ENCODE measurements around the gene CPT2.

The CPT2 gene

GRCh38 chr1:53258216-53258615 lies 61.6 kb downstream of the CPT2 start:
- Histone ChIP-seq H3K9ac (ENCODE audit: low read length) (no peak overlapping the region), H3K4me3 (ENCODE audit: low read length) (no peak overlapping the region), H3K27me3 (ENCODE audit: control insufficient read depth, insufficient read depth, low read length) (no peaks in the 10 kb centered on the region), H3K36me3 (ENCODE audit: control insufficient read depth, insufficient read depth, low read length) (no peaks in the 10 kb centered on the region), H3K9me3 (ENCODE audit: control insufficient read depth, low read length) (no peaks in the 10 kb centered on the region), H3K4me1 (ENCODE audit: control insufficient read depth, insufficient read depth, low read length) (peaks cover 17% of the 10 kb centered on the region)

GRCh38 chr1:53259932-53260331 lies 63.3 kb downstream of the CPT2 start:
- Histone ChIP-seq H3K27me3 (ENCODE audit: control insufficient read depth, insufficient read depth, low read length) (no peaks in the 10 kb centered on the region), H3K4me1 (ENCODE audit: control insufficient read depth, insufficient read depth, low read length) (peaks cover 17% of the 10 kb centered on the region), H3K9ac (ENCODE audit: low read length) (no peak overlapping the region), H3K4me3 (ENCODE audit: low read length) (no peak overlapping the region), H3K9me3 (ENCODE audit: control insufficient read depth, low read length) (no peaks in the 10 kb centered on the region), H3K36me3 (ENCODE audit: control insufficient read depth, insufficient read depth, low read length) (no peaks in the 10 kb centered on the region)

GRCh38 chr1:53260631-53261247 lies 64.1 kb downstream of the CPT2 start:
- no peak overlapping the region for H3K4me3 ChIP-seq (ENCODE audit: low read length)
- H3K9me3 ChIP-seq (ENCODE audit: control insufficient read depth, low read length): no peaks in the 10 kb centered on the region
- no peaks in the 10 kb centered on the region for H3K36me3 ChIP-seq (ENCODE audit: control insufficient read depth, insufficient read depth, low read length)
- H3K9ac ChIP-seq (ENCODE audit: low read length): no peak overlapping the region
- peaks cover 17% of the 10 kb centered on the region for H3K4me1 ChIP-seq (ENCODE audit: control insufficient read depth, insufficient read depth, low read length)
- H3K27me3 ChIP-seq (ENCODE audit: control insufficient read depth, insufficient read depth, low read length): no peaks in the 10 kb centered on the region

DNA sequence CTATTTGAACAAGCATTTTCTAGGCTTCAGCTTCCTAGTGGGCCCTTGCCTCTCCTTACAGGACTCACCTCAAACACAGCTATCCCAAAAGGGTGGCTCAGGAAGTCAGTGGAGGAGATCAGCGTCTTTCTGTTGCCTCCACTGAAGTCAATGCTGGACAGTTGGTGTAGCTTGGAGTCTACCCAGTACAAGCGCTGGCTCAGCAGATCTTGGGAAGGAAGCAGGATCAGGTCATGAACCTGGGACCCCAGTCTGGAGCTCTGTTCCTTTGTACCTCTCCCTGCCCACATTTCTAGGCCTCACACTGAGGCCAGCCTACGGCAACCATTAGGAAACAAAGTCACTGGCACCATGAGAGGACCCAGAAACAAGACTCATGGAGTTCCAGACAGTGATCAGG lies 65.4 kb downstream of the CPT2 start:
- H3K9me3 ChIP-seq (ENCODE audit: control insufficient read depth, low read length): no peaks in the 10 kb centered on the region
- H3K36me3 ChIP-seq (ENCODE audit: control insufficient read depth, insufficient read depth, low read length): no peaks in the 10 kb centered on the region
- H3K4me3 ChIP-seq (ENCODE audit: low read length): no peak overlapping the region
- H3K4me1 ChIP-seq (ENCODE audit: control insufficient read depth, insufficient read depth, low read length): peaks cover 12% of the 10 kb centered on the region
- H3K27me3 ChIP-seq (ENCODE audit: control insufficient read depth, insufficient read depth, low read length): no peaks in the 10 kb centered on the region
- H3K9ac ChIP-seq (ENCODE audit: low read length): no peak overlapping the region
